Spleen (tissue), 11 donors: ENCODE measurements around the gene PITPNC1. TPM values are rescaled to one million over a fixed set of nuclear protein-coding genes. Genes with fewer than 3 reads are reported as not detected.

Experiments
- DNase-seq: peaks from one replicate; pipeline ENCODE4 v3.0.0-alpha.2; 2020
- H3K27ac ChIP-seq, 8 donors: fragments of 200-600 bp; sonication (generic) in 7 of 8; 1 replicate in 4 of 8; 2 replicates in 4 of 8; pipeline versions ENCODE4 v1.5.0 to v1.8.0; 2016 to 2021; ENCODE audit warnings: inconsistent platforms in 4 of 8, mild to moderate bottlenecking in 4 of 8, moderate library complexity in 1 of 8
- H3K27me3 ChIP-seq, 7 donors: fragments of 200-600 bp; sonication (generic) in 6 of 7; replicated peaks in 1 of 7; 1 replicate in 4 of 7; 2 replicates in 3 of 7; pipeline versions ENCODE4 v1.5.0 to v1.8.0; 2016 to 2021; ENCODE audit warnings: inconsistent platforms in 3 of 7, mild to moderate bottlenecking in 1 of 7
- H3K36me3 ChIP-seq, 6 donors: fragments of 200-600 bp; sonication (generic) in 5 of 6; 1 replicate in 4 of 6; 2 replicates in 2 of 6; pipeline versions ENCODE4 v1.5.0 to v1.8.0; 2016 to 2021; ENCODE audit warnings: inconsistent platforms in 2 of 6
- H3K4me1 ChIP-seq, 6 donors: fragments of 200-600 bp; sonication (generic) in 5 of 6; 1 replicate in 3 of 6; 2 replicates in 3 of 6; pipeline versions ENCODE4 v1.5.0 to v1.8.0; 2016 to 2021; ENCODE audit warnings: inconsistent platforms in 3 of 6
- H3K4me3 ChIP-seq, 8 donors: fragments of 200-600 bp; sonication (generic) in 7 of 8; 1 replicate in 4 of 8; 2 replicates in 4 of 8; pipeline versions ENCODE4 v1.5.0 to v1.8.0; 2016 to 2021; ENCODE audit warnings: inconsistent platforms in 4 of 8, mild to moderate bottlenecking in 4 of 8, moderate library complexity in 2 of 8
- H3K9me3 ChIP-seq, 8 donors: fragments of 200-600 bp; sonication (generic) in 7 of 8; 1 replicate in 4 of 8; 2 replicates in 4 of 8; pipeline versions ENCODE4 v1.5.0 to v1.8.0; 2016 to 2021; ENCODE audit warnings: inconsistent platforms in 4 of 8
- CTCF ChIP-seq, 11 experiments: fragments of 200-600 bp in 7 of 11; fragments of 450-650 bp in 4 of 11; sonication (generic) in 4 of 11; IDR thresholded peaks in 8 of 11; conservative IDR thresholded peaks in 3 of 11; 1 replicate in 7 of 11; 2 replicates in 4 of 11; pipeline versions ENCODE4 v1.4.0 to v1.8.0; 2016 to 2021; ENCODE audit warnings: antibody characterized with exemption in 11 of 11, inconsistent platforms in 4 of 11, mild to moderate bottlenecking in 1 of 11
- POLR2A ChIP-seq, 3 donors: fragments of 450-650 bp; IDR thresholded peaks; one replicate each; pipeline ENCODE4 v1.5.1; 2017; ENCODE audit warnings: antibody characterized with exemption in 3 of 3, mild to moderate bottlenecking in 1 of 3
- POLR2AphosphoS5 ChIP-seq, 3 donors: sonication (generic); formaldehyde crosslinking; IDR thresholded peaks; one replicate each; pipeline ENCODE4 v1.5.1; 2017; ENCODE audit warnings: antibody characterized with exemption in 3 of 3
- WGBS, 5 donors: extraction: QIAGEN DNeasy Blood & Tissue Kit in 3 of 5; methylation state at CpG; one replicate each; pipeline versions ENCODE4 v1.1.5 to v1.1.7; 2013 to 2018; 5-methylcytosine and 5-hydroxymethylcytosine counted together
- intact Hi-C: fragments of 100-400 bp; cut with DNase I; formaldehyde crosslinking; loops from one replicate; pipeline ENCODE4 v1.15.0; 2023; ENCODE audit warnings: low total_unique reads
- polyA plus RNA-seq, 3 donors: library from polyadenylated mRNA; stranded (reverse); fragments of 200-250 nt; gene quantifications; one replicate each; pipeline ENCODE4 v1.2.1, GENCODE V29; 2013
- total RNA-seq, 7 donors: library from RNA; depleted of rRNA in 3 of 7; stranded (reverse); fragments of >200 nt in 3 of 7; fragmentation: NEBNext Ultra II Directional in 4 of 7; extraction: Animal tissue kit (Norgen Biotek cat#: 25700) in 4 of 7; gene quantifications; one replicate each; pipeline versions ENCODE4 v1.1.0 to v1.2.1, GENCODE V29; 2016 to 2021
- donor health status: healthy with polysubstance abuse.
- donor health status: DM: no; HTN: no; CAD: no; lungs with moderate emphysema.
- donor health status: DM: no; HTN: no; CAD: no.
- donor health status: Bipolar disorder and iron deficiency.
- donor health status: healthy.
- donor health status: DM: no; HTN: no; CAD: no.
- donor health status: DM: yes; HTN: yes; CAD: no.

The PITPNC1 gene
- total and polyA plus RNA-seq, 10 donors = 5.8 to 33.8 (median 18.8) TPM

- Histone ChIP-seq H3K36me3 (no peaks in the 10 kb centered on the region), H3K27ac (peak overlapping the region in 6 of 8 donors; percentile 0 to 50 (median 18)), H3K27me3 (no peaks in the 10 kb centered on the region), H3K4me1 (peaks cover 0 to 80% (median 27%) of the 10 kb centered on the region in 6 donors), H3K4me3 (no peak overlapping the region), H3K9me3 (no peaks in the 10 kb centered on the region)
- WGBS, 5 donors = 56 to 67% (median 62%) methylated on average over 4 of the region's 4 CpGs
- TF ChIP-seq CTCF (IDR thresholded peaks at IDR 0.05 in 8 of 11, conservative IDR thresholded peaks at IDR 0.05 in 3 of 11) = no peak
- TF ChIP-seq POLR2AphosphoS5 (IDR thresholded peaks at IDR 0.05) = no peak
- no peak for TF ChIP-seq POLR2A (IDR thresholded peaks at IDR 0.05)
- intact Hi-C loops = no loop called here
- no peak for DNase-seq
Measured at GRCh38 chr17:67481808-67482207, 104.7 kb downstream of the PITPNC1 start.

GRCh38 chr17:67482764-67483163 is 105.7 kb downstream of the PITPNC1 start:
- TF ChIP-seq CTCF (IDR thresholded peaks at IDR 0.05 in 8 of 11, conservative IDR thresholded peaks at IDR 0.05 in 3 of 11) (no peak), POLR2AphosphoS5 (IDR thresholded peaks at IDR 0.05) (no peak), POLR2A (IDR thresholded peaks at IDR 0.05) (no peak)
- no peaks in the 10 kb centered on the region for H3K36me3 ChIP-seq
- 81 to 97% (median 84%) methylated on average over 3 of the region's 3 CpGs for WGBS, 5 donors
- intact Hi-C loops = no loop called here
- H3K27ac ChIP-seq = peak overlapping the region in 4 of 8 donors; percentile 16 to 50 (median 20)
- no peaks in the 10 kb centered on the region for H3K27me3 ChIP-seq
- DNase-seq = no peak
- no peak overlapping the region for H3K4me3 ChIP-seq
- peaks cover 0 to 80% (median 32%) of the 10 kb centered on the region in 6 donors for H3K4me1 ChIP-seq
- no peaks in the 10 kb centered on the region for H3K9me3 ChIP-seq

- 95 to 99% (median 96%) methylated on average over 4 of the region's 4 CpGs for WGBS, 5 donors
- no peak for DNase-seq
- Histone ChIP-seq H3K4me1 (peaks cover 0 to 76% (median 30%) of the 10 kb centered on the region in 6 donors), H3K27me3 (no peaks in the 10 kb centered on the region), H3K4me3 (no peak overlapping the region), H3K36me3 (no peaks in the 10 kb centered on the region), H3K9me3 (no peaks in the 10 kb centered on the region), H3K27ac (no peak overlapping the region)
- intact Hi-C loops = no loop called here
- TF ChIP-seq CTCF (IDR thresholded peaks at IDR 0.05 in 8 of 11, conservative IDR thresholded peaks at IDR 0.05 in 3 of 11) (no peak), POLR2AphosphoS5 (IDR thresholded peaks at IDR 0.05) (no peak), POLR2A (IDR thresholded peaks at IDR 0.05) (no peak)
Measured at GRCh38 chr17:67484261-67484660, 107.2 kb downstream of the PITPNC1 start.

GRCh38 chr17:67485666-67486065 is 108.6 kb downstream of the PITPNC1 start:
- Histone ChIP-seq H3K4me1 (peaks cover 0 to 71% (median 26%) of the 10 kb centered on the region in 6 donors), H3K9me3 (no peaks in the 10 kb centered on the region), H3K36me3 (no peaks in the 10 kb centered on the region), H3K27ac (no peak overlapping the region), H3K27me3 (no peaks in the 10 kb centered on the region), H3K4me3 (no peak overlapping the region)
- no peak for DNase-seq
- intact Hi-C loops = no loop called here
- 92 to 96% (median 94%) methylated on average over 7 of the region's 7 CpGs for WGBS, 5 donors
- TF ChIP-seq CTCF (IDR thresholded peaks at IDR 0.05 in 8 of 11, conservative IDR thresholded peaks at IDR 0.05 in 3 of 11) = no peak
- TF ChIP-seq POLR2A (IDR thresholded peaks at IDR 0.05) = no peak
- no peak for TF ChIP-seq POLR2AphosphoS5 (IDR thresholded peaks at IDR 0.05)
